GM18907 (cell line): Measurements from ENCODE around the gene KRT13.

Source experiments
- ATAC-seq: cut with Tn5 transposase; IDR thresholded peaks from one replicate; pipeline ENCODE4 v1.9.1; 2021; ENCODE audit warnings: mild to moderate bottlenecking, moderate library complexity; ENCODE audit not compliant: unreplicated experiment

The KRT13 gene

GRCh38 chr17:41537990-41538389, 32.6 kb upstream of the KRT13 start:
- no peak for ATAC-seq

GRCh38 chr17:41537614-41537954, 32.2 kb upstream of the KRT13 start:
- ATAC-seq, result no peak

- no peak for ATAC-seq
Measured at GRCh38 chr17:41536741-41537613, 31.6 kb upstream of the KRT13 start.

- ATAC-seq, result no peak
Measured at GRCh38 chr17:41535764-41536481, 30.5 kb upstream of the KRT13 start.

- no peak for ATAC-seq
Measured at GRCh38 chr17:41534899-41535546, 29.6 kb upstream of the KRT13 start.

GRCh38 chr17:41533613-41534012, 28.2 kb upstream of the KRT13 start:
- ATAC-seq, result no peak

- no peak for ATAC-seq
Measured at GRCh38 chr17:41532947-41533570, 27.6 kb upstream of the KRT13 start.

- ATAC-seq, result no peak
Measured at GRCh38 chr17:41531993-41532392, 26.6 kb upstream of the KRT13 start.

- ATAC-seq, result no peak
Measured at GRCh38 chr17:41530062-41531048, 24.9 kb upstream of the KRT13 start.

GRCh38 chr17:41529491-41529915, 24.1 kb upstream of the KRT13 start:
- ATAC-seq, result no peak

- no peak for ATAC-seq
Measured at GRCh38 chr17:41528959-41529353, 23.5 kb upstream of the KRT13 start.

- no peak for ATAC-seq
Measured at GRCh38 chr17:41527063-41528023, 21.9 kb upstream of the KRT13 start.

GRCh38 chr17:41524261-41524660, 18.8 kb upstream of the KRT13 start:
- ATAC-seq, result no peak

- ATAC-seq, result no peak
Measured at GRCh38 chr17:41523787-41524186, 18.4 kb upstream of the KRT13 start.

- no peak for ATAC-seq
Measured at GRCh38 chr17:41523225-41523593, 17.8 kb upstream of the KRT13 start.

GRCh38 chr17:41522301-41523224, 17.2 kb upstream of the KRT13 start:
- no peak for ATAC-seq

GRCh38 chr17:41521574-41522261, 16.3 kb upstream of the KRT13 start:
- ATAC-seq, result no peak
